Thyroid gland (tissue), 4 donors: ENCODE results near the gene RGS11. TPM values are rescaled to one million over a fixed set of nuclear protein-coding genes. Genes with fewer than 3 reads are reported as not detected.
"Not testable (repeated sequence)": the region's sequence is repeated elsewhere in the genome, so short reads cannot be mapped to it uniquely, and the experiment has no call there.

ENCODE experiments used
- DNase-seq, 2 donors: peaks; one replicate each; pipeline ENCODE4 v3.0.0-alpha.2; 2019
- H3K27ac ChIP-seq, 3 donors: fragments of 200-600 bp; sonication (generic); 1 replicate in 2 of 3; 2 replicates in 1 of 3; pipeline ENCODE4 v1.5.1; 2016 to 2019; ENCODE audit warnings: mild to moderate bottlenecking in 1 of 3, moderate library complexity in 1 of 3
- H3K27me3 ChIP-seq: fragments of 200-600 bp; sonication (generic); one replicate; pipeline ENCODE4 v1.5.1; 2019
- H3K36me3 ChIP-seq, 2 donors: fragments of 200-600 bp; sonication (generic); one replicate each; pipeline ENCODE4 v1.5.1; 2016 to 2019
- H3K4me1 ChIP-seq, 2 donors: fragments of 200-600 bp; sonication (generic); one replicate each; pipeline ENCODE4 v1.5.1; 2017 to 2019
- H3K4me3 ChIP-seq, 3 donors: fragments of 200-600 bp; sonication (generic); replicated peaks in 1 of 3; 1 replicate in 2 of 3; 2 replicates in 1 of 3; pipeline ENCODE4 v1.5.1; 2016; ENCODE audit warnings: mild to moderate bottlenecking in 1 of 3
- H3K9me3 ChIP-seq: fragments of 200-600 bp; sonication (generic); one replicate; pipeline ENCODE4 v1.5.1; 2017
- CTCF ChIP-seq, 6 experiments: fragments of 200-600 bp in 3 of 6; fragments of 450-650 bp in 3 of 6; sonication (generic) in 3 of 6; IDR thresholded peaks; one replicate each; pipeline ENCODE4 v1.5.1; 2016 to 2019; ENCODE audit warnings: antibody characterized with exemption in 6 of 6, mild to moderate bottlenecking in 2 of 6, inconsistent platforms in 1 of 6, moderate library complexity in 1 of 6
- POLR2A ChIP-seq, 2 donors: fragments of 450-650 bp; IDR thresholded peaks; one replicate each; pipeline ENCODE4 v1.6.1; 2017; ENCODE audit warnings: antibody characterized with exemption in 2 of 2, mild to moderate bottlenecking in 2 of 2, moderate library complexity in 1 of 2
- WGBS, 2 donors: methylation state at CpG; one replicate each; pipeline ENCODE4 v1.1.5; 2017; 5-methylcytosine and 5-hydroxymethylcytosine counted together
- intact Hi-C: fragments of 100-400 bp; cut with DNase I; formaldehyde crosslinking; loops from one replicate; pipeline ENCODE4 v1.15.1; 2023
- total RNA-seq, 4 donors: library from RNA; depleted of rRNA; stranded (reverse); fragments of >200 nt; gene quantifications; one replicate each; pipeline ENCODE4 v1.2.3, GENCODE V29; 2016

RGS11 gene
- total RNA-seq, 4 donors from 2014 or later = 0.73 to 5.9 (median 3.0) TPM

- Histone ChIP-seq H3K27ac (no peak overlapping the region), H3K9me3 (no peaks in the 10 kb centered on the region), H3K4me3 (no peak overlapping the region), H3K27me3 (no peaks in the 10 kb centered on the region), H3K36me3 (peaks cover 8 to 11% of the 10 kb centered on the region in 2 donors), H3K4me1 (no peaks in the 10 kb centered on the region)
- TF ChIP-seq POLR2A (IDR thresholded peaks at IDR 0.05) = no peak
- TF ChIP-seq CTCF (IDR thresholded peaks at IDR 0.05) = no peak
- intact Hi-C loops = no loop called here
- DNase-seq = no peak
- 79 to 80% methylated on average over 18 to 19 of the region's 24 CpGs for WGBS, 2 donors
Observed at GRCh38 chr16:269061-269796, 6.5 kb downstream of the RGS11 start.

GRCh38 chr16:268141-269053 lies 7.3 kb downstream of the RGS11 start:
- Histone ChIP-seq H3K27me3 (no peaks in the 10 kb centered on the region), H3K36me3 (peaks cover 16 to 19% of the 10 kb centered on the region in 2 donors), H3K4me3 (no peak overlapping the region), H3K27ac (no peak overlapping the region), H3K4me1 (no peaks in the 10 kb centered on the region), H3K9me3 (no peaks in the 10 kb centered on the region)
- WGBS, 2 donors = 71 to 76% methylated on average over 33 to 40 of the region's 40 CpGs
- intact Hi-C loops = no loop called here
- no peak for TF ChIP-seq POLR2A (IDR thresholded peaks at IDR 0.05)
- TF ChIP-seq CTCF (IDR thresholded peaks at IDR 0.05) = no peak
- no peak for DNase-seq

GRCh38 chr16:267562-267961 lies 8.2 kb downstream of the RGS11 start:
- intact Hi-C loops, H3K4me3 ChIP-seq, H3K27me3 ChIP-seq, DNase-seq, H3K9me3 ChIP-seq, H3K4me1 ChIP-seq, H3K27ac ChIP-seq: not testable (repeated sequence)
- WGBS, 2 donors = 87 to 91% methylated on average over 17 of the region's 17 CpGs
- peaks cover 23 to 28% of the 10 kb centered on the region in 2 donors for H3K36me3 ChIP-seq

GRCh38 chr16:266258-267164 lies 9.2 kb downstream of the RGS11 start:
- 79 to 86% methylated on average over 13 to 18 of the region's 25 CpGs for WGBS, 2 donors
- intact Hi-C loops = no loop called here

More at GRCh38 chr16:266258-267164, 9.2 kb downstream of the RGS11 start:
- no peak overlapping the region for H3K4me3 ChIP-seq
- TF ChIP-seq CTCF (IDR thresholded peaks at IDR 0.05) (no peak), POLR2A (IDR thresholded peaks at IDR 0.05) (no peak)
- H3K27ac ChIP-seq = no peak overlapping the region
- DNase-seq = no peak
- no peaks in the 10 kb centered on the region for H3K9me3 ChIP-seq
- H3K4me1 ChIP-seq = peaks cover 0 to 2% of the 10 kb centered on the region in 2 donors
- no peaks in the 10 kb centered on the region for H3K27me3 ChIP-seq
- peaks cover 33 to 38% of the 10 kb centered on the region in 2 donors for H3K36me3 ChIP-seq
